NCI-H1092 treated with DMSO at 0.1 percent for 48 hours (cell line): ENCODE results near the gene SYT11.
"Not testable (repeated sequence)": the region's sequence is repeated elsewhere in the genome, so short reads cannot be mapped to it uniquely, and the experiment has no call there.

Source experiments
- DNase-seq: peaks from one replicate; lab custom pipeline; 2025; lab: John Stamatoyannopoulos, UW

Gene SYT11

DNA sequence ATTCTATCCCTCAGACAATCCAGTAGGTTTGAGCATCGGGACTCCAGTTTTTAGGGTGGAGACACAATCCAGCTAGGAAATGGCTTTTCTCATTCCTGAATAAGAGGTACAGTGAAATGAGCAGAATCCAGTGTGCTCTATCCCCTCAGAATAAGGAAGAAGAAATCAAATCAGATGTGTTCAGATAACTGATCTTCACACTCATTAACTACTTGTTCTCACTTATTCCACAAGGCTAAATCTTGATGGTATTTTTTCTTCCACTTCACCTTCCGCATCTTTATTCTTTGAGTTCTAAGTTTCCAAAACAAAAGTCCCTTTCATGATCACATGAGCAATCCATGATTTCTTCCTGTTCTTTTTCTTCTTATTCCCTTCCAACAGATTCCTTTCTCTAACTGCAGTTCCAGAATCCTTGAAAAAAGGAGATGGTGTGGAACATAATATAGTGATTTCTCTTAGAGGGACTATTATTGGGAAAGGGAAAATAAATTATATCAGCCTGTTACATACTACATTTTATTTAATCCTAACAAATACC, 1.7 kb downstream of the SYT11 start:
- DNase-seq = no peak

- DNase-seq = no peak
Observed at GRCh38 chr1:155861896-155862295, 2.5 kb downstream of the SYT11 start.

DNA sequence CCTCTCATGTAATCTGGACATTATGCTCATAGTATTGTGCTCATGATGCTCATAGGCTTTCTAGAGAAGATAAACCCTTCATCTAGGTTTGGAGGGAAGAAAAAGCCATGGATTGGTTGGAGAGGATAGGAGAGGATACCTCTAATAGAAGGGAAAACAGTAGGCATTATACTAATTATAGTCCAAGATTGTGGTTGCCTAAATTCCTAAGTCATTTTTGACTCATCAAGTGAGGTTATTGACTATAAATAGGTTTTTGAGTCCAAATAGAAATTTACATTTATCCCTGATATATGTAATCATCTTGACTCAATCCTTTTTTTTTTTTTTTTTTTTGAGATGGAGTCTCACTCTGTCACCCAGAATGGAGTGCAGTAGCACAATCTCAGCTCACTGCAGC, 5.0 kb downstream of the SYT11 start:
- no peak for DNase-seq

GRCh38 chr1:155867766-155868165, 8.4 kb downstream of the SYT11 start:
- DNase-seq = no peak

DNA sequence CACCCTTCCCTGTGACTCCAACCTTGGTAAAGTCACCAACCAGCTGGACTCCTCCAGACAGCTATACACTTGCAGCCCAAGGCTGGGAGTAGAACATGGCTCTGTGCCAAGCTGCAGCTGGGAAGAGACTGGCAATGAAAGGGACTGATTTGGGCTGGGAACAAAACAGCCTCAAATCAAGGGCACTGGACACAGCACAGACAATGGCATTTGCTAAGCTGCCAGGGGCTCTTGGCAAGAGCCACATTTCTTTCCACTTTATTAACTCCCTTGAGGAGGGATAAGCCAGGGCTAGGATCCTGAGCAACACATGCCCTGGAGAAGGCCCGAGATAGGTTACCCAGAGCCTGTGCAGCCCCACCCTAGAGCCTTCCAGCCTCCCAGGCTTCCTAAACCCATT, 12.0 kb downstream of the SYT11 start:
- DNase-seq = peak; percentile 94

DNA sequence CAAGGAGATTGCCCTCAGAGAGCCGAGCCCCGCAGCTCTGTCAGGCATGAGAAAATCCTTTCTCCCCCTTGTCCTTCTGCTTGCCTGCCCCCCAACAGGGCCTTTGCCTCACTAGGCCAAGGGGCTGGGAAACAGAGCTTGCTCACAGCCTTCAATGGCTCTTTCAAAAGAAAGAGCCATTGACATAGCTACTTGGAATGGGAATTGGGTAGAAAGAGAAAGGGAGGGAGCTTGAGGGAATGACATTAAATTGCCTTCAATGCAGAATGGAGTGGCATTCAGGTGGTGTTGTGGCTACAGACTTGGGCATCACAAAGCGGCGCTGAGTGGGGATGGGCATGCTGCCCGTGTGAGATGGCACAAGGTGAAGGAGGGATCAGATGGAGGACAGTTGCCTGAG, 13.2 kb downstream of the SYT11 start:
- peak; percentile 19 for DNase-seq

DNA sequence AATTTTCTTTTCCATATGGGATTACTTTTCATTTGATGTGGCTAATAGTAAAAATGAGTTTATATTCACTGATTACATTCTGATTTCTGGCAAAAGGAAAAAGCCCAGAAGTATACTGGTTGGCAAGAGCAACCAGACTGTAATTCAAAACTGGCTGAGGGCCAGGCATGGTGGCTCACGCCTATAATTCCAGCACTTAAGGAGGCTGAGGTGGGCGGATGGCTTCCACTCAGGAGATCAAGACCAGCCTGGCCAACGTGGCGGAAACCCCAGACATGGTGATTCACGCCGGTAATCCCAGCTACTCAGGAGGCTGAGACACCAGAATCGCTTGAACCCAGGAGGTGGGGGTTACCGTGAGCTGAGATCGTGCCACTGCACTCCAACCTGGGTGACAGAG, 14.5 kb downstream of the SYT11 start:
- peak; percentile 31 for DNase-seq

DNA sequence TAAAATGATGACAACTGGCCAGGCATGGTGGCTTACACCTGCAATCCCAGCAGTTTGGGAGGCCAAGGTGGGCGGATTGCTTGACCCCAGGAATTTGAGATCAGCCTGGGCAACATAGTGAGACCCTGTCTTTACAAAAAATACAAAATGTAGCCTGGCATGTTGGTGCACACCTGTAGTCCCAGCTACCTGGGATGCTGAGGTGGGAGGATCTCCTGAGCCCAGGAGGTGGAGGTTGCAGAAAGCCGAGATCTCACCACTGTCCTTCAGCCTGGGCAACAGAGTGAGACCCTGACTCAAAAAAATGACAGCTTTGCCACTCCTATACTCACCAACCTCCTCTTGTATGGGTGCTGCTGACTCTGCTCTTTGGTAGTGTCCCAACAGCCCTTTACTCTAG, 18.6 kb downstream of the SYT11 start:
- no peak for DNase-seq

- no peak for DNase-seq
Observed at GRCh38 chr1:155880251-155880650, 20.9 kb downstream of the SYT11 start.

DNA sequence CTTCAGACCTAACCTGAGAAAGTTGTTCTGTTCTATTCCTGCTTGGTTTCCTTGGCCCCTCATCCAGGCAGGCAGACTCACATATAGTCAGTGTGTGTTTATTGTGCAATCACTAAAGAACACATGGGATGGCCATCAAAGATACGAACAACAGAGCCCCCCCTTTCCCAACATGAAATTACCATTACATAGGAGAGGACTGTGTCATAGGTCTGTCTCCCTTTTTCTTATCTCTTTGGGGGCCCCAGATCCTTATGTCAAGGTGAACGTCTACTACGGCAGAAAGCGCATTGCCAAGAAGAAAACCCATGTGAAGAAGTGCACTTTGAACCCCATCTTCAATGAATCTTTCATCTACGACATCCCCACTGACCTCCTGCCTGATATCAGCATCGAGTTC, 21.6 kb downstream of the SYT11 start:
- DNase-seq = no peak

DNA sequence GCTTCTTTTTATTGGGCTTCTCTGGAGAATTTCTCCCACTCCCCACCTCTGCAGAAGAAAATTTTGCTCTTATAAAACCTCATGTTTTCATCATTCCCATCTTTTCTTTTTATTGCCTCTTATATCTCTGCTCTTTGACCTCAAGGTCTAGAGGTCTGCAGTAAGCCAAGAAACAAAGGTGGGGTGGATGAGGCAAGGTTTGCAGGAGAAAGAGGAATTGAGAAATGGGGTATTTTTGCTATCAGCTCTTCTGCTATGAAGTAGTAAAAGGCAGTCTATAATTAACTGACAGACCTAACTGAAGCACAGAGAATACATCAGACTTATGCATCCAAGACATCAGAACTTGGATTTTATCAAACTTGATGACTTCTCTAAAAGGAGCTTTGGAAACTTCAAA, 22.9 kb downstream of the SYT11 start:
- no peak for DNase-seq

- no peak for DNase-seq
Observed at GRCh38 chr1:155882766-155883165, 23.4 kb downstream of the SYT11 start.

DNA sequence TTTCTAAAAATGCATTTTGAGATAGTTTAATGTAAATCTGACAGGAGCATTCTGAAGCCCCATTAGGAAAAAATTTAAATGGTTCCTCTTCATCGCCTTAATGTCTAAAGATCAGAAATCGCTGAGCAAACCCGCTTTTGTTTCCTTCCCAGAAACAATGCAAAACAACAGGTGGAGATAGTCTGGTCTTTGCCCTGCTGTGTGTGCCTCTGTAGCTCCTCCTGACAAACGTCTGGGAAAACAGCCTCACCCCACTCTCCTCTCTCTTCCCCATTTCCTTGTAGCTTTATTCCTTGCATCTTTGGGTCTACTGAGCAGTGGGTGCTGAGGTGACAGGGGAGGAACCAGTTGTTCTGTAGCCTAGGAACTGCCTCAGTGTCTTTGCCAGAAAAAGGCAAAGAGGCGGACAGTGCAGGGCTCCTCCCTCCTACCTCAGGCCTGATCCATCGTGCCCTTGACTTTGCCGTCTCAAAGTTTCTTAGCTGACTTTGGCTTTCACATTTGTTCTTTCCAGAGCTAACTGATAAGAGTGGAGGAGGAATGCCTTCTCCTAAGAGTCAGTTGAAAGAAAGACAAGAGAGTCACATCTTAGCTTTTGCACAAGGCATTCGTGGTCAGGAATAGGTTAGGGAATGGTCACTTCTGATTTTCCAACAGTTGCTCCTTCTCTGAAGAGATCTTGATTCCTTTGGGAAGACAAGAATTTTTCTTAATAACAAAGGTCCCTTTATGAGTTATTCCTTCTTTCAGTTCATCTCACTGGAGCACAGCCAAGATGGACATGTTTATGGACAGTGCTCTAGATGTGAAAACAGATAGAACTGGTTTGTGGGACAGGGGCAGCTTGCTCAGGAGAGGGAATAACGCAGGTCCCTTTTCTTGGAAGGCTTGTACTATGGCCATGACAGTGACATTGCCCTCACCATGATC, 24.9 kb downstream of the SYT11 start:
- DNase-seq = no peak

GRCh38 chr1:155884982-155885381, 25.6 kb downstream of the SYT11 start:
- DNase-seq = no peak

GRCh38 chr1:155888481-155888880, 29.1 kb downstream of the SYT11 start:
- DNase-seq = no peak

DNA sequence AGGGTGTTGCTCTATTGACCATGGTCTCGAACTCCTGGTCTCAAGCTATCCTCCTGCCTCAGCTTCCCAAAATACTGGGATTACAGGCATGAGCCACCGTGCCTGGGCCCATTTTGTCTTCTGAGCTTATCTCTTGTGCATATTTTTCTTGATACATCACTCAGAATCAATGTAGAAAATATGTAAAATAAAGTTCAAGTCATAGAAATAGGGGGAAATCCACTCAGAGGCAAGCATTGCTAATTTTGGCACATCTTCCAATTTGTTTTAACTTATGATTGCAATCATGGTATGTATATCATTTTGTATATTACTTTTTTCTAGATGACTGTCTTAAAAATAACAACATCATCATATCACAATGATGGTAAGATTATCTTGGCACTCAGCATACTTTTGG, 30.2 kb downstream of the SYT11 start:
- DNase-seq = no peak

- no peak for DNase-seq
Observed at GRCh38 chr1:155890251-155890650, 30.9 kb downstream of the SYT11 start.

- DNase-seq = no peak
Observed at GRCh38 chr1:155892796-155893195, 33.4 kb downstream of the SYT11 start.

- no peak for DNase-seq
Observed at GRCh38 chr1:155893389-155894142, 34.2 kb downstream of the SYT11 start.

- not testable (repeated sequence) for DNase-seq
Observed at GRCh38 chr1:155895617-155896016, 36.2 kb downstream of the SYT11 start.

GRCh38 chr1:155896476-155896875, 37.1 kb downstream of the SYT11 start:
- DNase-seq = not testable (repeated sequence)

GRCh38 chr1:155897746-155898145, 38.4 kb downstream of the SYT11 start:
- no peak for DNase-seq

GRCh38 chr1:155898888-155899287, 39.5 kb downstream of the SYT11 start:
- DNase-seq = no peak
